Airway epithelial cell (primary cell): ENCODE measurements around the gene UBQLN3. TPM values are rescaled to one million over a fixed set of nuclear protein-coding genes. Genes with fewer than 3 reads are reported as not detected.

ENCODE experiments used
- total RNA-seq: library from RNA; depleted of rRNA; stranded (reverse); fragments of >200 nt; gene quantifications from 2 replicates; pipeline ENCODE4 v1.2.3, GENCODE V29; 2015

Gene UBQLN3
- total RNA-seq: not detected in 2 replicates

DNA sequence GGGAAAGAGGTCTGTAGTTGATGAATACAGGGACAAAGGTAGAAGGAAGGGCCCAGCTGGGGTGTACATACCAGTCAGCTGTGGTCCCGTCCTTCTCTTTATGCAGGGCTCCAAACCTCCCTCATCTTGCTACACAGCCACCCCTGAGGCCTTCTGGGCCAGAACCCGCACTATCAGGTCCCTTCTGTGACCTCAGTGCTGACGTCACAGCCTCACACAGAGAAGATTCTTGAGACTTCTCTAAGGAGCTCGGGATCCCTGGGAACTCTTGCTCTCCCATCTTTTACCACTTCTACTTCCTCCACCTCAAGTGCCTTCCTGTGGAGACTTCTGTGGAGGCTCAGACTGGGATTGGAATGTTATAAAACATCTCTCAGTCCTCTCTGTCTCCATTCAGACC, at the start of gene UBQLN3:
Gene UBQLN3, minus strand, starts transcription at position 155 of the 400 bp plus-strand sequence. CDS start 399 bp downstream, outside the sequence.

DNA sequence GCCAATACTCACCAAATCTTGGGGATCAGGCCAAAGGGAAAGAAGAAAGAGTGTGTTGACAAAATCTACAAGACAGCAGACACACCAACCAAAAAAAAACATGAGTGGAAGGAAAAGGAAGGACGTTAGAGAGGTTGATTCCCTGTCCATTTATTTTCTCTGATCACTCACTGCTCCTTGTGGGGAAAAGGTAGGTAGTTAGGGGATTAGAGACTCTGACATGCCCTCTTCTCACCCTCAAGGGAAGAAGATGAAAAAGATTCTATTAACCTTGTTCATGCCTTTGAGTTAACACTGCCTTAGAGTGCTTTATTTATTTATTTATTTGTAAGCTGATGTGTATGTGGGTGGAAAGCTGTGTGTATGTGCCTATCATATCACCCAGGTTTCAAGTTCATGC, 38.7 kb upstream of the UBQLN3 start, which contains the start of gene OR52H1:
Gene OR52H1, minus strand, starts transcription at position 101 of the 400 bp plus-strand sequence. CDS start 3,035 bp downstream, outside the sequence.

DNA sequence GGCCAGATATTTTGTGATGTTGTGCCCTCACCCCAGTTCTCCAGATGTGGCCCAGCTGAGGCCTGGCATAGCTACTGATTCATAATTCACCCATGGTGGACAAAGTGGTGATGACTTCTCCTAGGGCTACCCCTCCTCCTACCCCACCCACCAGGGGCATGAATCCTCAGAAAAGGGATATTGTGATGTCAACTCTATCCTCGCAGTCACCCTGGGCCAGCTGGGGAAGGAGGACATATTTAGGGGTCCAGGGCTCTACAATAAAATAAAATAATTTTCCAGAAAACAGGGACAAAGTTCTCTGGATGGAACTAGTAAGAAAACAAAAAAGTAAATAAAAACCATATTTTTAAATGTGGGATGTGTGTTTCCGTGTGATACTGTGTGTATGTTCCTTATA, 6.8 kb upstream of the UBQLN3 start, which contains the start of gene UBQLNL:
Gene UBQLNL, minus strand, starts transcription at position 101 of the 400 bp plus-strand sequence. CDS start 258 bp downstream, outside the sequence.

DNA sequence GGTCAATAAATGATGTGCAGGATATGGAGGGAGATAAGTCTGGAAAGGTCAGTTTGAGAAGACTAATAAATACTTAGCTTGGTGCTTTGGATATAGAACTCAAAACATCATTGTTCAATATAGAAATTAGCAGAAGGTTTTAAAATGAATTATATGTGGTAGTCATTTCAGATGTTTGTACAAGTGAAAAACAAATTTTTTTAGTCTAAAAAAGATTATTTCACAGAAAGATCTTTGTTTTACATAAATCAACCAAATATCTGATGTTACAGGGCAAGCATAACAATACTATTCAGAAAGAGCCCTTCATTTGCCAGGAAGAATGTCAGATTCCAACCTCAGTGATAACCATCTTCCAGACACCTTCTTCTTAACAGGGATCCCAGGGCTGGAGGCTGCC, 21.4 kb downstream of the UBQLN3 start, which contains the start of gene OR52D1:
Gene OR52D1, plus strand, starts transcription at position 301 of the 400 bp plus-strand sequence. Its CDS starts 22 bp downstream, at position 323.

Other genes with a start within 250 kb of the UBQLN3 start
- gene HBE1, start 240.0 kb downstream of the UBQLN3 start, total RNA-seq: not detected in 2 replicates
- gene OR51B4, start 208.0 kb downstream of the UBQLN3 start, total RNA-seq: not detected in 2 replicates
- gene OR51B2, start 185.7 kb downstream of the UBQLN3 start, total RNA-seq: not detected in 2 replicates
- gene OR51B5, start 166.4 kb downstream of the UBQLN3 start, total RNA-seq: not detected in 2 replicates
- not detected in 2 replicates for gene OR51B6, start 158.4 kb downstream of the UBQLN3 start, total RNA-seq
- not detected in 2 replicates for gene OR51M1, start 126.1 kb downstream of the UBQLN3 start, total RNA-seq
- not detected in 2 replicates for gene OR51Q1, start 87.8 kb downstream of the UBQLN3 start, total RNA-seq
- not detected in 2 replicates for gene OR51I1, start 68.4 kb downstream of the UBQLN3 start, total RNA-seq
- not detected in 2 replicates for gene OR51I2, start 60.6 kb downstream of the UBQLN3 start, total RNA-seq
- not detected in 2 replicates for gene OR52D1, start 21.3 kb downstream of the UBQLN3 start, total RNA-seq
- gene UBQLNL, start 6.7 kb upstream of the UBQLN3 start, total RNA-seq: not detected in 2 replicates
- not detected in 2 replicates for gene OR52H1, start 38.6 kb upstream of the UBQLN3 start, total RNA-seq
- gene OR52B6, start 70.9 kb upstream of the UBQLN3 start, total RNA-seq: not detected in 2 replicates
- 4.7 and 5.5 TPM in 2 replicates for gene TRIM6, start 86.7 kb upstream of the UBQLN3 start, total RNA-seq
- 9.4 and 9.5 TPM in 2 replicates for gene TRIM34, start 115.0 kb upstream of the UBQLN3 start, total RNA-seq
- 19.5 and 26.6 TPM in 2 replicates for gene TRIM5, start 175.1 kb upstream of the UBQLN3 start, total RNA-seq
- gene TRIM22, start 179.8 kb upstream of the UBQLN3 start, total RNA-seq: 11.9 and 14.9 TPM in 2 replicates
- not detected in 2 replicates for gene OR56B1, start 226.5 kb upstream of the UBQLN3 start, total RNA-seq
- gene OR52N4, start 244.3 kb upstream of the UBQLN3 start, total RNA-seq: not detected in 2 replicates